HFF-Myc (cell line): Measurements from ENCODE around the gene HSPB9.

Experiments
- DNase-seq: peaks from one replicate; pipeline ENCODE4 v3.0.0-alpha.2; 2011; ENCODE audit warnings: low read depth; ENCODE audit errors: extremely low read depth
- H3K4me3 ChIP-seq: replicated peaks from 2 replicates; pipeline ENCODE4 v1.5.1; 2011; ENCODE audit warnings: low read depth, mild to moderate bottlenecking, control low read depth, low read length
- CTCF ChIP-seq: IDR thresholded peaks from 2 replicates; pipeline ENCODE4 v1.5.1; 2012; ENCODE audit warnings: mild to moderate bottlenecking, low read depth, low read length, control low read depth; ENCODE audit errors: missing control alignments

Gene HSPB9, protein sequence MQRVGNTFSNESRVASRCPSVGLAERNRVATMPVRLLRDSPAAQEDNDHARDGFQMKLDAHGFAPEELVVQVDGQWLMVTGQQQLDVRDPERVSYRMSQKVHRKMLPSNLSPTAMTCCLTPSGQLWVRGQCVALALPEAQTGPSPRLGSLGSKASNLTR

DNA sequence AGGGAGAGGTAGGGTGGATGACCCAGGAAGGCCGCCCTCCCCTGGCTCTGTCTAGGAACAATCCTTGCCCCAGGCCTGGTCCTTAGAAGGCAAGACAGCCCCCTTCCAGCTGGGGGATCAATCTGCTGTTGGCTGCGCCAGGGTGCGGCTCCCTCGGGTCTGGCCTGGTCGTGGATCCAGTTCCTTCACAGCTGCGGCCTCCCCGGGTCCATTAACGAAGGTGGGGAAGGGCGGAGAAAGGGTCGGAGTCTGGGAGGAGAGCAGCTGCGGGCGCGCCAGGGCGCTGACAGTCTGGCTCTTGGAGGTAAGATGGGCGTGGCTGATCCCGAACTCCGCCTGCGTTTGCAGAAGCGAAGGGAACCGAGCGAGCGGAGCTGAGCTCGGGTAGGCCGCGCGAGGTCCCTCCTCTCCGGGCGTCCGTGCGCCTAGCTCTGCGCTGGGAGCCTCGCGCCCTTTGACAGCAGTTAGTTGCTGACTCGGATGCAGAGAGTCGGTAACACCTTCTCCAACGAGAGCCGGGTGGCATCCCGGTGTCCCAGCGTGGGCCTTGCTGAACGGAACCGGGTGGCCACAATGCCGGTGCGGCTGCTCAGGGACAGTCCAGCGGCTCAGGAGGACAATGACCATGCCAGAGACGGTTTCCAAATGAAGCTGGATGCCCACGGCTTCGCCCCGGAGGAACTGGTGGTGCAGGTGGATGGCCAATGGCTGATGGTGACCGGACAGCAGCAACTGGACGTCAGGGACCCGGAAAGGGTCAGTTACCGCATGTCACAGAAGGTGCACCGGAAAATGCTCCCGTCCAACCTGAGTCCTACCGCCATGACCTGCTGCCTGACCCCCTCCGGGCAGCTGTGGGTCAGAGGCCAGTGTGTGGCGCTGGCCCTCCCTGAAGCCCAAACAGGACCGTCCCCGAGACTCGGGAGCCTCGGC lies at the start of gene HSPB9:
Gene HSPB9 (plus strand): TSS at position 434 of the 933 bp plus-strand sequence. CDS start 47 bp downstream, at position 481.
- no peak for DNase-seq
- no peak for TF ChIP-seq CTCF
- H3K4me3 ChIP-seq, result no peak within 1 kb of the TSS

DNA sequence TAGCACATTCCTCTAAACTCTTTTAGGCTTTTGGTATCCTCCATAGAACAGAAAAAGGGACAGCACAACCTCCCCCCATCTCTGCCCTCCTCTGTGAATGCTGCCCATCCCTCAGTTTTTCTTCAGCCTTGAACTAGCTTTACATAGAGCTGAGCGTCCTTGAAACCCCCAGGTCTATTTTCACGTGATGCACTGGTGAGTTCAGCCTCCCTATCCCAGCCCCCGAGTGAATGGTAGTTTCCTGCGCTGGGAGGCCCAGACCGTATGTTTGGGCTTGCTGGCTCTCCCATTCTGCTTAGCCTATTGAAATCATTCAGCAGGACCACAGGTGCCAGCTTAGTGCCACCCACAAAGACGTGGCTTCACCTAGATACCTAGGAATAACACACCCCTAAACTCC lies 46.8 kb upstream of the HSPB9 start:
- no peak for TF ChIP-seq CTCF
- no peak overlapping the region for H3K4me3 ChIP-seq
- no peak for DNase-seq

DNA sequence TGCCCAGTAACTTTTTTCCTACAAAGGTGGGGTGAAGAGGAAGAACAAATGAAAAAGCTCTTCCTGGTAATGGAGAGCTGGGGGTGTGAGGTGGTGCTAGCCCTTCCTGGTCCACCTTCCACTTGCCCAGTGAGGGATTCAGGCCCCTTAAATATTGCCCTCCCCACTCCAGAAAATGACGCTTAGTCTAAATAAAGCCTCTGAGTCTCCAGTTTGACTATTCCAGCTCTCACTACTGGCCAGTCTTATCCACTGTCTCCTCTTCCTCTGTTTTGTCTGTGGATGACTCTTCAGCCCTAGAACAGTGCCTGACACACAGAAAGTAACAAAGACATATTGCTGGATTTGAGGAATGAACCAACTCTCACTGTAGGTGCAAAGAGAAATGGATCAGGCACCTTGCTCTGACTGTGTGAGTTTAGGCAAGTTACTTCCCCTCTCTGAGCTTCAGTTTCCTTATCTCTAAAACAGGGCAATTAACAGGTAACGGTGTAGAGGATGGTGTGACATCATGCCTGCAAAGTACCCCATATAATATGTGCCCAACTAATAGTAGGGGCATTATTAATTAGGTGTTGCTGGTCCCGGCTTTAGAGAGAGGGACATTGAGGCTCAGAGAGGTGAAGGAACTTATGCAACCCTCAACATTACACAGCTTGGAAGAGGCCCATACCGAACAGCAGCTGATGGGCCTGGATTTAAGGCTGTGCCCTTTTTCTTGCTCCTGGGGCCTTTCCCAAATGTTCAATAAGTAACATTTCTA lies 45.6 kb upstream of the HSPB9 start:
- no peak for TF ChIP-seq CTCF
- H3K4me3 ChIP-seq, result no peak overlapping the region
- DNase-seq, result no peak

GRCh38 chr17:42077755-42078154 lies 44.8 kb upstream of the HSPB9 start:
- no peak overlapping the region for H3K4me3 ChIP-seq
- no peak for DNase-seq
- no peak for TF ChIP-seq CTCF

DNA sequence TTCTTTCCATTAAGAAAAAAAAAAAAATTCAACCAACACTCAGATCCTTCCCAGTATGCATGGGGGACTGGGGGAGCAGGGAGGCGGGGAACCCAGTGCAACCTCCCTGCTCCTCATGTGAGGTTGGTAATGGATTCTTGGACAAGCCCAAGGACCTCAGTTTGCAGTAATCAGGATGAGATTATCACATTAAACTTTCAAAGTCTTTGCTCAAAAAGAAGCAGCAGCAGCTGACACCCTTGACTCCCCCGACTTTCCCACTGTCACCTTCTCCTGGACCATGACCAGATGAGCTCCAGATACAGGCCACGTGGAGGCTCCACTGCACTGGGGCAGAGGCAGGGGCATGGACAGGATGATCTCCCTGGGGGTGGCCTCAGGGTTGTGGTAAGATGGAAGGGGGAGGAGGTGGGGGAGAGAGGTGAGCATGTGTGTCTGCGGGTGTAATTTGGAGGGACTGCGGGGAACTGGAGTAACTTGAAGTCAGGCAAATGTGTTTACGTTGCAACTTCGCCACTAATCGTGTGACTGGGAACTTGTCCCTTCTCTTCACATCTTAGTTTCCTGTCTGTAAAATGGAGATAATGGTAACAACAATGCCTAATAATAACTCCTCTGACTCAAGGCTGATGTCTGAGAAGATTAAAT lies 44.1 kb upstream of the HSPB9 start:
- TF ChIP-seq CTCF, result no peak
- DNase-seq, result no peak
- no peak overlapping the region for H3K4me3 ChIP-seq

GRCh38 chr17:42079541-42079940 lies 43.1 kb upstream of the HSPB9 start:
- H3K4me3 ChIP-seq, result no peak overlapping the region
- no peak for TF ChIP-seq CTCF

More at GRCh38 chr17:42079541-42079940, 43.1 kb upstream of the HSPB9 start:
- DNase-seq, result no peak
